MM.1S (cell line): ENCODE data around the gene SULT1C2.

Source experiments
- DNase-seq: peaks from one replicate; pipeline ENCODE4 v3.0.0-alpha.2; 2015
- H2AFZ ChIP-seq: fragments of 300-600 bp; sonication (generic); 2 replicates; pipeline ENCODE4 v1.6.0; 2016; ENCODE audit warnings: antibody characterized with exemption, low read length
- H3F3A ChIP-seq: fragments of 300-600 bp; sonication (generic); 2 replicates; pipeline ENCODE4 v1.6.1; 2016; ENCODE audit warnings: mild to moderate bottlenecking, antibody characterized with exemption, low read length, moderate library complexity, mixed read lengths; ENCODE audit not compliant: insufficient read depth
- H3K27ac ChIP-seq: fragments of 300-600 bp; sonication (generic); 2 replicates; pipeline ENCODE4 v1.5.1; 2016; ENCODE audit warnings: mild to moderate bottlenecking, low read length
- H3K27me3 ChIP-seq: fragments of 300-600 bp; sonication (generic); replicated peaks from 2 replicates; pipeline ENCODE4 v1.6.0; 2016; ENCODE audit warnings: low read length; ENCODE audit not compliant: insufficient read depth
- H3K36me3 ChIP-seq: fragments of 300-600 bp; sonication (generic); replicated peaks from 2 replicates; pipeline ENCODE4 v1.6.1; 2016; ENCODE audit warnings: mild to moderate bottlenecking, low read length, mixed read lengths; ENCODE audit not compliant: insufficient read depth
- H3K4me1 ChIP-seq: fragments of 300-600 bp; sonication (generic); 2 replicates; pipeline ENCODE4 v1.6.1; 2016; ENCODE audit warnings: low read length, mixed read lengths
- H3K4me2 ChIP-seq: fragments of 300-600 bp; sonication (generic); 2 replicates; pipeline ENCODE4 v1.6.0; 2016; ENCODE audit warnings: low read depth, low read length
- H3K4me3 ChIP-seq: fragments of 300-600 bp; sonication (generic); 2 replicates; pipeline ENCODE4 v1.5.1; 2016; ENCODE audit warnings: low read length, mixed read lengths
- H3K79me2 ChIP-seq: fragments of 300-600 bp; sonication (generic); 2 replicates; pipeline ENCODE4 v1.6.1; 2016; ENCODE audit warnings: mixed run types, low read length, mixed read lengths
- H3K9ac ChIP-seq: fragments of 300-600 bp; sonication (generic); 2 replicates; pipeline ENCODE4 v1.6.1; 2016; ENCODE audit warnings: low read length, mixed read lengths
- H3K9me2 ChIP-seq: fragments of 300-600 bp; sonication (generic); replicated peaks from 2 replicates; pipeline ENCODE4 v1.6.1; 2016; ENCODE audit warnings: mild to moderate bottlenecking, low read length, mixed read lengths; ENCODE audit not compliant: insufficient read depth
- H3K9me3 ChIP-seq: fragments of 300-600 bp; sonication (generic); replicated peaks from 2 replicates; pipeline ENCODE4 v1.6.1; 2016; ENCODE audit warnings: mild to moderate bottlenecking, low read length, mixed read lengths; ENCODE audit not compliant: insufficient read depth
- H4K20me1 ChIP-seq: fragments of 300-600 bp; sonication (generic); 2 replicates; pipeline ENCODE4 v1.6.1; 2016; ENCODE audit warnings: mild to moderate bottlenecking, low read length, moderate library complexity, mixed read lengths; ENCODE audit not compliant: insufficient read depth
- EZH2 ChIP-seq: fragments of 300-600 bp; sonication (generic); optimal IDR thresholded peaks from 2 replicates; pipeline ENCODE3; 2017; ENCODE audit warnings: low read depth, mild to moderate bottlenecking, antibody characterized with exemption, low read length, mixed read lengths
- EZH2phosphoT487 ChIP-seq: fragments of 300-600 bp; sonication (generic); IDR thresholded peaks from 2 replicates; pipeline ENCODE4 v1.6.1; 2018; ENCODE audit warnings: antibody characterized with exemption, low read length
- TF ChIP-seq, protein P1 (sequence below): fragments of 300-600 bp; sonication (generic); IDR thresholded peaks from 2 replicates; pipeline ENCODE4 v1.5.1; 2016; ENCODE audit warnings: antibody characterized with exemption, low read length, mixed read lengths

Gene SULT1C2

DNA sequence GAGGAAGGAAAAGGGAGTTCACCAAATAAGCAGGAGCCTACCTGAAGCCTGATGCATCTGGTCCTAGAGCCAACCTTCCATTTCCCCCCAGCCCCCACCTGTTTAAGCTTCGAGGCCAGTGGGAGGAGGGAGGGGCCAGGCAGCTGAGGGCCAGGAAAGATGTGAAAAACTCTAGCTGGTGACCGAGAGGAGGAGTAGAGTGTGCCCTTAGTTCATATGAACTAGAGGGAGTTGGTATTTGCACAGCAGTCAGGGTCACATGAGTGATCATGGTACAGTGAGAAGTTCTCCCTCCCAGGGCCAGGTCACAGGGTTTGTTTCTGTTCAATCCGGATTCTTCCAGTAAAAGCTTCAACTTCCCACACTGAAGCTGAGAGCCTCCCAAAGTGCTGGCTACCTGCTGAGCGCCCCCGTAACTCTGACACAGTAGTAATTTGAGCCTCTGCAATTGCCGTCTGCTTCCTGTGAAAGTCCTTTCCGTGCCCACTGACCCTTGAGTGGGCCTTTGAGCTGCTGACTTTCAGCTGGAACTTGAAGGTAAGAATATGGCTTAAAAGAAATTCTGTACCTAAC lies at the start of gene SULT1C2:
TSS of gene SULT1C2 (plus strand) at position 362 of the 573 bp plus-strand sequence. CDS start 4,773 bp downstream, outside the sequence.
- Histone ChIP-seq H3K9me3 (no peaks in the 10 kb centered on the region), H3K9ac (no peak within 1 kb of the TSS), H3F3A (no peaks in the 10 kb centered on the region), H3K36me3 (no peaks in the 10 kb centered on the region), H3K27ac (no peak within 1 kb of the TSS), H3K27me3 (no peaks in the 10 kb centered on the region), H3K79me2 (no peaks in the 10 kb centered on the region), H3K9me2 (no peaks in the 10 kb centered on the region), H3K4me1 (no peaks in the 10 kb centered on the region), H4K20me1 (no peaks in the 10 kb centered on the region), H3K4me3 (no peak within 1 kb of the TSS), H2AFZ (no peak within 1 kb of the TSS), H3K4me2 (no peak within 1 kb of the TSS)
- TF ChIP-seq EZH2 = no peak
- no peak for TF ChIP-seq EZH2phosphoT487
- TF ChIP-seq, protein P1, sequence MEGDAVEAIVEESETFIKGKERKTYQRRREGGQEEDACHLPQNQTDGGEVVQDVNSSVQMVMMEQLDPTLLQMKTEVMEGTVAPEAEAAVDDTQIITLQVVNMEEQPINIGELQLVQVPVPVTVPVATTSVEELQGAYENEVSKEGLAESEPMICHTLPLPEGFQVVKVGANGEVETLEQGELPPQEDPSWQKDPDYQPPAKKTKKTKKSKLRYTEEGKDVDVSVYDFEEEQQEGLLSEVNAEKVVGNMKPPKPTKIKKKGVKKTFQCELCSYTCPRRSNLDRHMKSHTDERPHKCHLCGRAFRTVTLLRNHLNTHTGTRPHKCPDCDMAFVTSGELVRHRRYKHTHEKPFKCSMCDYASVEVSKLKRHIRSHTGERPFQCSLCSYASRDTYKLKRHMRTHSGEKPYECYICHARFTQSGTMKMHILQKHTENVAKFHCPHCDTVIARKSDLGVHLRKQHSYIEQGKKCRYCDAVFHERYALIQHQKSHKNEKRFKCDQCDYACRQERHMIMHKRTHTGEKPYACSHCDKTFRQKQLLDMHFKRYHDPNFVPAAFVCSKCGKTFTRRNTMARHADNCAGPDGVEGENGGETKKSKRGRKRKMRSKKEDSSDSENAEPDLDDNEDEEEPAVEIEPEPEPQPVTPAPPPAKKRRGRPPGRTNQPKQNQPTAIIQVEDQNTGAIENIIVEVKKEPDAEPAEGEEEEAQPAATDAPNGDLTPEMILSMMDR = no peak
- no peak for DNase-seq

DNA sequence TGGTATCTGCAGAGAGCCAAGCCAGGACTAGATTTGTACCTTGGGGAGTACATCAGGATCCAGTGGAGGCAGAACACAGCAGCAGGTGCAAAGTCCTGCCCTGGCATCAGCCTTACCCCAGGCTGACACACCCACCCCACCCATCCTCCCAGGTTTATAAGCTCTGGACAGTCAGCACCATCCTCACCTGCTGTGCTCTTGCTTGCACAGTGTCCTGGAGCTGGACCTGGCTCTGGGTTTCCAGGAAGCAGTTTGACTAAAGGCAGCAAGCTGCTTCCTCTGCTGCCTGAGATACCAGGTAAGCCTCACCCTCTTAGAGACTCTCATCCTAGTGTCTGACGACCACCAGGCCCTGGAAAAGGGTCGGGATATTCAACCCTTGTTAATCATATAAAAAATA lies 48.9 kb upstream of the SULT1C2 start, which contains the start of gene SULT1C3:
TSS of gene SULT1C3 (plus strand) at position 183 of the 400 bp plus-strand sequence. CDS start 7,227 bp downstream, outside the sequence.
- Histone ChIP-seq H2AFZ (no peak within 1 kb of the TSS), H3K9ac (no peak within 1 kb of the TSS), H3K4me2 (no peak within 1 kb of the TSS), H3F3A (no peaks in the 10 kb centered on the region), H3K27me3 (no peaks in the 10 kb centered on the region), H3K4me1 (no peaks in the 10 kb centered on the region), H4K20me1 (no peaks in the 10 kb centered on the region), H3K27ac (no peak within 1 kb of the TSS), H3K9me3 (no peaks in the 10 kb centered on the region), H3K4me3 (no peak within 1 kb of the TSS), H3K79me2 (no peaks in the 10 kb centered on the region), H3K36me3 (no peaks in the 10 kb centered on the region), H3K9me2 (no peaks in the 10 kb centered on the region)
- no peak for TF ChIP-seq EZH2
- no peak for TF ChIP-seq EZH2phosphoT487
- TF ChIP-seq, protein P1 = no peak
- no peak for DNase-seq

DNA sequence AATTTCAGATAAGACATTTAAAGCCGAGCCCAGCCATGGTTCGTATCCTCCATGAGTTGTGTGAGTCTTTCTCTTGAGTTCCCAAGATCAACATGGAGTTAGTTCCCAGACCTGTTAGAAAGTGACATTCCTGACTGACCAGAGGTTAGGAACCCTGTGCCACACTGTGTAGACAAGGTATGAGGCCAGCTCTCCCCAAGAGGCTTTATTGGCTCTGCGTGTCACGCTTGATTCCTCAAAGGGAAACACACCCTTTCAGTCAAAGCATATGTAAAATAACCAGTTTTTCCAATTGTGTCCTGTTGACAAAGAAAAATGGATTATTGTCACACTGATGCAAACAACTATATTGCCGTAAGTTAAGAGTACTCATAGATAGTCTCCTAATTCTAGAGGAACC lies 47.7 kb upstream of the SULT1C2 start:
- no peaks in the 10 kb centered on the region for H3K9me2 ChIP-seq

More for the DNA sequence above, 47.7 kb upstream of the SULT1C2 start:
- no peak for DNase-seq
- H3K79me2 ChIP-seq = no peaks in the 10 kb centered on the region
- H3K9me3 ChIP-seq = no peaks in the 10 kb centered on the region
- H3K27me3 ChIP-seq = no peaks in the 10 kb centered on the region
- H3K4me2 ChIP-seq = no peak overlapping the region
- TF ChIP-seq EZH2 = no peak
- TF ChIP-seq, protein P1 = no peak
- no peak for TF ChIP-seq EZH2phosphoT487
- H4K20me1 ChIP-seq = no peaks in the 10 kb centered on the region
- H3K9ac ChIP-seq = no peak overlapping the region
- H3F3A ChIP-seq = no peaks in the 10 kb centered on the region
- H3K4me3 ChIP-seq = no peak overlapping the region
- H3K36me3 ChIP-seq = no peaks in the 10 kb centered on the region
- no peak overlapping the region for H3K27ac ChIP-seq
- H3K4me1 ChIP-seq = no peaks in the 10 kb centered on the region
- no peak overlapping the region for H2AFZ ChIP-seq
